Endothelial cell (in vitro differentiated cells): ENCODE measurements around the gene BCAR3. TPM values are rescaled to one million over a fixed set of nuclear protein-coding genes. Genes with fewer than 3 reads are reported as not detected.
"Not testable (repeated sequence)": the region's sequence is repeated elsewhere in the genome, so short reads cannot be mapped to it uniquely, and the experiment has no call there.

ENCODE experiments used
- DNase-seq: peaks from one replicate; pipeline ENCODE4 v3.0.0; 2021; ENCODE audit warnings: low spot score
- H3K27ac Mint-ChIP-seq: one replicate; pipeline ENCODE4 v1.8.0; 2021; ENCODE audit warnings: mixed read lengths, inconsistent platforms; ENCODE audit not compliant: unreplicated experiment
- H3K27me3 Mint-ChIP-seq: one replicate; pipeline ENCODE4 v1.8.0; 2021; ENCODE audit warnings: mild to moderate bottlenecking, moderate library complexity, mixed read lengths, inconsistent platforms; ENCODE audit not compliant: unreplicated experiment
- H3K36me3 Mint-ChIP-seq: one replicate; pipeline ENCODE4 v1.8.0; 2021; ENCODE audit warnings: mild to moderate bottlenecking, low read depth, mixed read lengths, inconsistent platforms; ENCODE audit not compliant: unreplicated experiment
- H3K4me1 Mint-ChIP-seq: one replicate; pipeline ENCODE4 v1.8.0; 2021; ENCODE audit warnings: mild to moderate bottlenecking, mixed read lengths, inconsistent platforms; ENCODE audit not compliant: unreplicated experiment
- H3K4me3 Mint-ChIP-seq: one replicate; pipeline ENCODE4 v1.8.0; 2021; ENCODE audit warnings: mild to moderate bottlenecking, mixed read lengths, inconsistent platforms; ENCODE audit not compliant: unreplicated experiment
- H3K9me3 Mint-ChIP-seq: one replicate; pipeline ENCODE4 v1.8.0; 2021; ENCODE audit warnings: mixed read lengths, inconsistent platforms; ENCODE audit not compliant: unreplicated experiment
- total RNA-seq: library from RNA; stranded (reverse); fragmentation: NEBNext Ultra II Directional; extraction: Animal tissue kit (Norgen Biotek cat#: 25700); gene quantifications from one replicate; pipeline ENCODE4 v1.2.1, GENCODE V29; 2021; ENCODE audit not compliant: unreplicated experiment
- TF ChIP-seq, protein P1 (sequence below): fragments of 200-600 bp; sonication (generic); IDR thresholded peaks from one replicate; pipeline ENCODE4 v1.5.0; 2021; ENCODE audit warnings: antibody characterized with exemption; ENCODE audit not compliant: unreplicated experiment

The BCAR3 gene
- total RNA-seq, 1 donor from 2014 or later: 19.9 TPM

DNA sequence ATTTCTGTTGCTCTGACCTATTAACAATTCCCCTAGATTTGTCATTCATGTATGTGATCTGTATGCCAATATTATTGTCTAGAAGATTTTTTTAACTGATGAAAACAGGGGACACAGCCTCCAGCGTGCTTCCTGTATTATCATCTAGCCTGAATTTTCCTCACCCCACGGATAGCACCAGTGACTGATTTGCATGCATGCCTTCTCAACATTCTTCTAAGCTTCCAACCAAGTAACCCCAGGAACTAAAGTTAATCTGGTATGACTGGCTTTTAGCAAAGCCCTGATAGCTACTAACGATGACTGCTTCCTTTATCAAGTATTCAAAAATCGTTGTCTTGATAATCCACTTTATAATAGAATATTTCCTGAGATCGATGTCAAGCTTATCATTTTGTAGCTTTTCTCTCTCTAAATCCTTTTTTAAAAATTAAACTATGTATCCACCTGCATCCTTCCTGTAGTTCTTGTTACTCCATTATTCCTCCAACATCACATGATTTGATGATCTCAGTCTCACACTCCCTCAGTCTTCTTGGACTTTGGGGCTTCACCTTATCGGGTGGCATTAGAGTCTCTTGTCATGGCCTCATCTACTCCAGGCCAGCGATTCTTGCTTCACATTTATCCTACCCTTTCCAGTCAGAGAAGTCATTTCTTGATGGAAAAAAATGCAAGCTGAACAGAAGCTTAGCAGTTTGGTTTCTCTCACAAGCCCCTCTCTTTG lies 19.0 kb downstream of the BCAR3 start:
- TF ChIP-seq, protein P1, sequence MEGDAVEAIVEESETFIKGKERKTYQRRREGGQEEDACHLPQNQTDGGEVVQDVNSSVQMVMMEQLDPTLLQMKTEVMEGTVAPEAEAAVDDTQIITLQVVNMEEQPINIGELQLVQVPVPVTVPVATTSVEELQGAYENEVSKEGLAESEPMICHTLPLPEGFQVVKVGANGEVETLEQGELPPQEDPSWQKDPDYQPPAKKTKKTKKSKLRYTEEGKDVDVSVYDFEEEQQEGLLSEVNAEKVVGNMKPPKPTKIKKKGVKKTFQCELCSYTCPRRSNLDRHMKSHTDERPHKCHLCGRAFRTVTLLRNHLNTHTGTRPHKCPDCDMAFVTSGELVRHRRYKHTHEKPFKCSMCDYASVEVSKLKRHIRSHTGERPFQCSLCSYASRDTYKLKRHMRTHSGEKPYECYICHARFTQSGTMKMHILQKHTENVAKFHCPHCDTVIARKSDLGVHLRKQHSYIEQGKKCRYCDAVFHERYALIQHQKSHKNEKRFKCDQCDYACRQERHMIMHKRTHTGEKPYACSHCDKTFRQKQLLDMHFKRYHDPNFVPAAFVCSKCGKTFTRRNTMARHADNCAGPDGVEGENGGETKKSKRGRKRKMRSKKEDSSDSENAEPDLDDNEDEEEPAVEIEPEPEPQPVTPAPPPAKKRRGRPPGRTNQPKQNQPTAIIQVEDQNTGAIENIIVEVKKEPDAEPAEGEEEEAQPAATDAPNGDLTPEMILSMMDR: no peak
- no peak for DNase-seq

GRCh38 chr1:93661829-93662474 lies 19.7 kb downstream of the BCAR3 start:
- Mint-ChIP-seq H3K36me3 (peaks cover 31% of the 10 kb centered on the region), H3K27ac (no peak overlapping the region), H3K27me3 (peaks cover 2% of the 10 kb centered on the region), H3K9me3 (no peaks in the 10 kb centered on the region), H3K4me3 (no peak overlapping the region), H3K4me1 (peaks cover 32% of the 10 kb centered on the region)
- no peak for DNase-seq
- TF ChIP-seq, protein P1: no peak

More for the DNA sequence above, 19.0 kb downstream of the BCAR3 start:
- H3K36me3 Mint-ChIP-seq: peaks cover 32% of the 10 kb centered on the region
- H3K27ac Mint-ChIP-seq: no peak overlapping the region
- no peak overlapping the region for H3K4me3 Mint-ChIP-seq
- no peaks in the 10 kb centered on the region for H3K9me3 Mint-ChIP-seq
- H3K4me1 Mint-ChIP-seq: peaks cover 38% of the 10 kb centered on the region
- H3K27me3 Mint-ChIP-seq: peaks cover 2% of the 10 kb centered on the region

DNA sequence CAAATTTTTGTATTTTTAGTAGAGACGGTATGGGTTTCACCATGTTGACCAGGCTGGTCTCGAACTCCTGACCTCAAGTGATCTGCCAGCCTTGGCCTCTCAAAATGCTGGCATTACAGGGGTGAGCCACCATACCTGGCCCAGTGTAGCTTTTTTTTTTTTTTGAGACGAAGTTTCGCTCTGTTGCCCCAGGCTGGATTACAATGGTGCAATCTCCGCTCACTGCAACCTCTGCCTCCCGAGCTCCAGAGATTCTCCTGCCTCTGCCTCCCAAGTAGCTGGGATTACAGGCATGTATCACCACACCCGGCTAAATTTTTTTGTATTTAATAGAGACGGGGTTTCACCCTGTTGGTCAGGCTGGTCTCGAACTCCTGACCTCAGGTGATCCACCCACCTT lies 20.3 kb downstream of the BCAR3 start:
- not testable (repeated sequence) for H3K4me3 Mint-ChIP-seq, H3K27ac Mint-ChIP-seq, DNase-seq, H3K27me3 Mint-ChIP-seq, H3K9me3 Mint-ChIP-seq
- Mint-ChIP-seq H3K4me1 (peaks cover 26% of the 10 kb centered on the region), H3K36me3 (peaks cover 25% of the 10 kb centered on the region)

DNA sequence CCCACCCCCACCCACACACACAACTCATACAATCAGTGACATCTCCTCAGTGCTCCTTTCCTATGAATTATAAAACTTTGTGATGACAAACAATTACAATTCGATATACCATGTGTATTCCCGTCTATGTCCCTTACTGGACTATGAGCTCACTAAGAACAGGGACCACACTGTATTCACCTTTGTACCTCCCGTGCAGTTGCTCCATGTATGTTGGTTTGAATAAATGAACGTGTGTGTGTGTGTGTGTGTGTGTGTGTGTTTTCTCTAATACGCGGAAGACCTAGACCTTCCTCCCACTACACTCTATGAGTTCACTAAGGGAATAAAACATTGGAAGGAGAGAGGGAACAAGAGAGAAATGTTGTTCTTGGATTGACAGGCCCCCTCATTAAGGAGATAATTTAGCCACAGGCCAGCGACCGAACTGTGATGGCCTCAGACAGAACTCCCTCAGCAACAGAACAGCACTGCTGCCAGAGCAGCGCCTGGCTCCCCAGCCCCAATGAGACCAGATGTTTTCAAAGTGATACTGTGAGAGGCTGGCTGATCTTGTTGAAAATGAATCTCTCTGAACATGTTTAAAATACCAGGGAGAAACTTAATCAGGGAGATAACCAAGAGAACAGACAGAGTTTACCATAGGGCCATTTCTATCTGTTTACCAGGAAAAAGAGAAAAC lies 21.7 kb downstream of the BCAR3 start:
- peaks cover 2% of the 10 kb centered on the region for H3K27me3 Mint-ChIP-seq
- DNase-seq: no peak
- H3K27ac Mint-ChIP-seq: no peak overlapping the region
- peaks cover 36% of the 10 kb centered on the region for H3K36me3 Mint-ChIP-seq
- no peak overlapping the region for H3K4me3 Mint-ChIP-seq
- TF ChIP-seq, protein P1: no peak
- no peaks in the 10 kb centered on the region for H3K9me3 Mint-ChIP-seq
- peaks cover 22% of the 10 kb centered on the region for H3K4me1 Mint-ChIP-seq

GRCh38 chr1:93658188-93658587 lies 23.4 kb downstream of the BCAR3 start:
- H3K36me3 Mint-ChIP-seq: peaks cover 41% of the 10 kb centered on the region
- no peak overlapping the region for H3K4me3 Mint-ChIP-seq
- TF ChIP-seq, protein P1: no peak
- H3K27me3 Mint-ChIP-seq: no peaks in the 10 kb centered on the region
- peaks cover 10% of the 10 kb centered on the region for H3K4me1 Mint-ChIP-seq
- DNase-seq: no peak
- H3K9me3 Mint-ChIP-seq: no peaks in the 10 kb centered on the region
- H3K27ac Mint-ChIP-seq: no peak overlapping the region
